GM18502 (cell line): ENCODE results near the gene CNGA2.
"Not testable (repeated sequence)": the region's sequence is repeated elsewhere in the genome, so short reads cannot be mapped to it uniquely, and the experiment has no call there.

ENCODE experiments used
- ATAC-seq: cut with Tn5 transposase; IDR thresholded peaks from one replicate; pipeline ENCODE4 v1.9.1; 2021; ENCODE audit warnings: mild to moderate bottlenecking; ENCODE audit not compliant: unreplicated experiment, poor library complexity

The CNGA2 gene

GRCh38 chrX:151734446-151734845 is at the start of gene CNGA2:
TSS of gene CNGA2 (plus strand) at chrX:151734746. CDS start at chrX:151738484, 3,738 bp downstream.
- no peak for ATAC-seq

GRCh38 chrX:151687635-151688034 is 46.9 kb upstream of the CNGA2 start:
- no peak for ATAC-seq

DNA sequence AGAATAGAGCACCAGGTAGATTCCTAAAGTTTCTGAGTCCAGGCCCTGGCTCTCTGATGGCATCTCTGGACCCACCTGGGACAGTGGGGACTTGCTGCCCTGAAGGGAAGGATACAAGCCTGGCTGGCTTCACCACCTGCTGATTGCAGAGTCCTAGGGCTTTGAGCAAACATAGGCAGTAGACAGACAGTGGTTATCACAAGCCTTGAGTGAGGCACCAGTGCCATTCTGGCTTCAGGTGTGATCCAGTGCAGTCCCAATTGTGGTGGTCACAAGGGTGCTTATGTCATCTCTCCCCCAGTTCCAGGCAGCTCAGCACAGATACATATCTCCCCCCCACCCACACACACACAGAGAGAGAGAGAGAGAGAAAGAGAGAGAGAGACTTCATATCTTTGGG is 45.9 kb upstream of the CNGA2 start:
- ATAC-seq = no peak

- ATAC-seq = no peak
Measured at GRCh38 chrX:151692825-151693224, 41.7 kb upstream of the CNGA2 start.

DNA sequence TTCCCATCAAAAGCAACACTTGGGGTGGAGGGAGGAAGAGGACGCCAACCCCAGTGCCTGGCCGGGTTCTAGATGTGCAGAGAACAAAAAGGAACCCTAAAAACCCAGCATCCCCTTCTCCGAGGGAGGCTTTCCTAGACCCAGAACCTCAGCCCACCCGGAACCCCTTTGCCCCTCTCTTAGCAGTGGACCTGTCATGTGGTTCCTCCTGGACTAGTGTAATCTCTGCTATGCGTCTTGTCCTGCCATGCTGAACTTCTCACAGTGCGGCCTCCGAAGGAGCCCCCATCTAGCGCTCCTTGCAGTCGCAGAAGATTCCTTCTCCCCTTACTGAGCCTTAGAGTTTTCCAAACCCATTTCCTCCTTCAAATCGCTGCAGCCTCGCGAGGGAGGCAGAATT is 40.4 kb upstream of the CNGA2 start:
- ATAC-seq = no peak

DNA sequence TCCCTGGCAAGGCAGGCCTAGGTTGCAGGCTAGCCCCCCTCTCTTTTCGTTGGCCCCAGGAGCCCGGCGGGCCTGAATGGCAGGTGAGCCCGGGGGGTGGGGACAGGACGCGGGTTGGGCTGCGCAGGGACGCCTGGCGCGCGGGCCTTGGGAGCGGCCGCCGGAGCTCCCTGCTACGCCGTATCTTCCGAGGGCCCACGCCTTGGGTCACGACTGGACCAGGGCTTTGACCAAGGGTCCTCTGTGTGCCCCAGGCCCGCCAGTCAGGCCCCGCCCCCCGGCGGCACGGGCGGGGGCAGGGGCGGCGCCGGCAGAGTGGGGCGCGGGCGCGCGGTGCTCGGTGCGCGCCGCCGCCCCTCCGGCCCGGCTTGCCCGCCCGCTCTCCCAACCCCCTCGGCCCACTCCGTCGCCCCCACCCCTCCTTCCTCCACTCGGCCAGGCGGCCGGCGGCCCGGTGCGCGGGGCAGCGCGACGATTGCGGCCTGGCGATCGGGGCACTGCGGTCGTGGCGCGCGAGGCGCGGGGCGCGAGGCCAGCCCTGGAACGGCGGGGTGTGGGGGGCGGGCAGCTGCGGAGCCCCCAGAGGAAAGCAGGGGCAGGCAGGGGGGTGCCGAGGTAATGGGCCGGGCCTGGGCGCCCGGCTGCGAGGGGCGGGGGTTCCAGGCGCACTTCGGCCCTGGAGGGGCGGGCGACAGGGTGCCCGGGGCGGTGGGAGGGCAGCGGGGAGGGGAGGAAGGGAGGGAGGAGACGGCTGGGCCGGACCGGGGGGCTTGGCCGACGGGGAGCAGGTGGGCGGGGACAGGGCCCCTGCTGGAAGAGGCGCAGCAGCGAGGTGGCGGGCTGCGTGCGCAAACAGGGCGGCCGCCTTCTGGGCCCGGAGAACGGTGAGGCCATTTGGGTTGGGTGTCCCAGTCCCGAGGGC is 39.6 kb upstream of the CNGA2 start, which contains the start of gene PRRG3:
TSS of gene PRRG3 (plus strand) at position 798 of the 922 bp plus-strand sequence. CDS start 3,357 bp downstream, outside the sequence.
- ATAC-seq = no peak

GRCh38 chrX:151695583-151696340 is 38.8 kb upstream of the CNGA2 start:
- no peak for ATAC-seq

- not testable (repeated sequence) for ATAC-seq
Measured at GRCh38 chrX:151697082-151697481, 37.5 kb upstream of the CNGA2 start.

DNA sequence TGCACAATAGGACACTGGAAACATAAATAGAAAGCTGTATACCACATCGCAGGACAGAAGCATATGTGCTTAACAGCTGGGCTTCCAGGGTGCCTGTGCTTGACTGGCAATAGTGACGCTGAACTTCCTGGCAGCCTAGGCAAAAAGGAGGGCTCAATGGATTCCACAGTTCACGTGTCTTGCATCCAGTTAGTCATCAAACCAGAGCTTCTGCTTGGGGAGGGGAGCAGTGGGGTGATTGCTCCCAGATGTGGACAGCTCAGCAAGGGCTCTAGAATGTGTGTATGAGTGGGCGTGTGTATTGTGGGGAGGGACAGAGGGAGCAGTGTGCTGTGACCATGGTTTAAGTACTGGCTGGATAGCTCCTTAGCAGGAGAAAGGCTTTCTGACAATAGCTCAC is 37.0 kb upstream of the CNGA2 start:
- ATAC-seq = no peak

DNA sequence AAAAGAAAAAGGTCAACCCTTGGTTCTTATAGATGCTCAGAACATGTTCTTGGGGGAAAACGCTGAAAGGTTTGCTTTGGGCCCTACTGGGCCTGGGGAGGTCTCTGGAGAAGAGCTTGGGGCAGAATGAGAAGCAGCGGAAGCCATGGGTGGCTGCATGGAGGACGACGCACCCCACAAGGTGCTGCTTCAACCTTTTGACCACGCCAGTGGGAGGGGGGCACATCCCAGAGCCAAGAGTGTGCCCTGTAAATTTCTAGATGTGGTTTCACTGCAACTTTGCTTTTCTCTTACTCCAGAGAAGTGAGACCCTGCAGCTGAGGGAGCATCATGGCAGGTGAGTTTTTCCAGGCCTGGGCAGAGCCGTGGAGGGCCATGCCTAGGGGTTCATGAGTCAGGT is 36.1 kb upstream of the CNGA2 start:
- no peak for ATAC-seq

DNA sequence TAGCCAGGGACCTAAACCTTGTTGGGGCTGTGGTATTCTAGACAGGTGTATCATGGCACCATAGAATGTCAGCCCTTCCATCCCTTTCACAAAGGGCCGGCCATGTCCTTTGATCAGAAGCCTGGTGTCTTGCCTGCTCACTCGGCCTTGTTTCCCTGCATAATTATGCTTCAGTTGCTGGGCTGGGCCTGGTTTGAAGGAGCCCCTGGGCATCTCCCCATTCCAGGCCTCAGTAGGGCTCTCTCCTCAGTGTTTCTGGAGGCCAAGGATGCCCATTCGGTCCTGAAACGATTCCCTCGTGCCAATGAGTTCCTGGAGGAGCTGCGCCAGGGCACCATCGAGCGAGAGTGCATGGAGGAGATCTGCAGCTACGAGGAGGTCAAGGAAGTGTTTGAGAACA is 34.8 kb upstream of the CNGA2 start:
- ATAC-seq = no peak

DNA sequence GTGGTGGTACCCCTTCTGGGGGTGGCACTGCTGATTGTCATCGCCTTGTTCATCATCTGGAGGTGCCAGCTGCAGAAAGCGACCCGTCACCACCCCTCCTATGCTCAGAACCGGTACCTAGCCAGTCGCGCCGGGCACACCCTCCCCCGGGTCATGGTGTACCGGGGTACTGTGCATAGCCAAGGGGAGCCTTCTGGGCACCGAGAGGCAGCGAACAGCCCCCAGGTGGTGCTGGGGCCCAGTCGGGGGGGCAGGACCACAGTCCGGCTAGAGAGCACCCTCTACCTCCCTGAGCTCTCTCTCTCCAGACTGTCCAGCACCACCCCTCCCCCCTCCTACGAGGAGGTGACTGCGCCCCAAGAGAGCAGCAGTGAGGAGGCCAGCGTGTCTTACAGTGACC is 34.0 kb upstream of the CNGA2 start:
- ATAC-seq = no peak

DNA sequence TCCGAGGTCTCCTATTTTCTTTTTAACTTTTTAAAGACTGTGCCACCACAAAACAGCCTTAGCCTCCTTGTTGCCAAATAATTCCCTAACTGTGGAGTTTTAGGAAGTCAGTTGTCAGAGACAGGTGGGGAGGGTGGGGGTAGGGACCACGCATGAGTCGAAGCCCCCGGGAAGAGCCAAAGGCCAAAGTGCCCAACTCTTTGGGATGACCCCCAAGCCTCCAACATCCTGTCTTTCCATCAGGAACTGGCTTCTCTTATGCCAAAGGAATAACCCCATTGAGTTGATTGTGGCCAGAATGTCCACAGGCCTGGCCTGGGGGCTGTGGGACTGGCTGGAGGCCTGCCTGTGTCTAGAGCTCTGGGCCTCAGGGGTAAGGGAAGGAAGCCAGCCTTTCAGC is 33.5 kb upstream of the CNGA2 start:
- ATAC-seq = no peak

DNA sequence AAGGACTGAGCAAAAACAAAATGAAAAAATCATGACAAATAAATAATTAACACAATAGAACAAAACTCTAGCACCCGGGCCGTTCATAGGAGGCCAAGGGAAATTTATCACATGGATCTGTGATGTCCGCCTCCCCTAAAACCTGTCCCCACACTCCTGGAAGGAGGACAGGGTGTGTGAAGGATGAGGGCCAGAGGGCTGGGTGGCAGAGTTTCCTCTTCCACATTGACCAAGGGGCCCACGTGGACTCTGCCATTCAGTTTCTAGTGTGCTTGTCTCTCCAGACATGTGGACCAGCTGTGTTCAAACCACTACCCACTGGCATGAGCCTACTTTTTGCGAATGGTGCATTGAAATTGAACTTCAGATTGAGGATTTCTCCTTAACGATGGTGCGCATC is 33.0 kb upstream of the CNGA2 start:
- no peak for ATAC-seq

- no peak for ATAC-seq
Measured at GRCh38 chrX:151702026-151702714, 32.4 kb upstream of the CNGA2 start.

DNA sequence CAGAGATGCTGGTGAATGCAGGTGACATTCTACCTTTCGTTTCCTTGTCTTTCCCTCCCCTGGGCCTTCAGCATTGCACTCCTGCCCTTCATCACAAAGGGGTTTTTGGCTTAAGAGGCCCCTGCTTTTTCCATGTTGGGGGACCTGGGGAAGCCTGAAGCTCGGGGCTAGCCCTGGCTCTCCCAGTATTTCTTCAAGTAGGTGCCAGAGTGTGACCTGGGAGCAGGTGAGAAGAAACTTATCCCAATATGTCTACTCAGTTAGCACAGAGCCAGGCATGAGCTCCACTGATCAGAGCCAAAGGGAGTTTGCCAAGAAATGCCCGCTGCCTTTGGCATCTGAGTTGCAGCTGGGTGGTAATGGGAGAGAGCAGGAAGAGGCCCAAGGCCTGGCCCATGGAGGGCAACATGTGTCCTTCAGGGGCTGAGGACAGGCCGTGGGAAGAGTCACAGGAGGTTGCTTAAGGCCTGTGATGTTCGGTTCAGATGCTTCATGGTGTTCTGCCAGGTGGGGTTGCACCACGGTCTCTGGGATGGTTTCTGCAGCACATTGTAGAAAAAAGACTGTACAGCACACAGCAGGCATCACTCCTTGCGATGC is 31.7 kb upstream of the CNGA2 start:
- ATAC-seq = no peak

- ATAC-seq = no peak
Measured at GRCh38 chrX:151703487-151703886, 31.1 kb upstream of the CNGA2 start.

DNA sequence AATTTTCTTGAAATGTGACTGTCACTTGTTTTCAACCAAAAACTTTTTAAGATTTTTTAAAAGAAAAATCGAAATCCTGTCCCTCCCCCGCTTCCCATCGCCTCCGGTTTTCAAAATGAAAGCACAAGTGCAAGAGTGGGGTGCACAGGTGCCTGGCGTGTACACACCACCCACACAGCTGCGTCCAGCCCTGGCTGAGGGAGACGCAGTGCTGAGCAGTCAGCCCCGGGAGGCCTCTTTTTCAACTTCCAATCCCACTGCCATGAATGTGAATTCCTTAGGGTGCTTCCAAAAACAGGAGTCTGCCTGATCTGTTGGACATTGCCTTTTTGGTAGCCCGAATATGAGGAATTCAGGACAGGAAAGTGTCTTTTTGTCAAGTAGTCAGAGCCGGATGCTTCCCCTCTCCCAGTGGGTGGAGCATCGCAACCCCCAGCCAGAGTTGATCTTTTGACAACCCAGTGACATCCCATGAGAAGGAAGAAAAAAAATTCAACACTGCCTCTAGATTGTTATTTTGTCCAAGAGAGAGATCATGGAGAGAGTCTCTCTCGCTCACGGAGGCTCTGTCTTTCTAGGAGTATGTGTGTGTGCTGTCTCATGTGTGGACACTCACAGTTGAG is 30.4 kb upstream of the CNGA2 start:
- no peak for ATAC-seq

DNA sequence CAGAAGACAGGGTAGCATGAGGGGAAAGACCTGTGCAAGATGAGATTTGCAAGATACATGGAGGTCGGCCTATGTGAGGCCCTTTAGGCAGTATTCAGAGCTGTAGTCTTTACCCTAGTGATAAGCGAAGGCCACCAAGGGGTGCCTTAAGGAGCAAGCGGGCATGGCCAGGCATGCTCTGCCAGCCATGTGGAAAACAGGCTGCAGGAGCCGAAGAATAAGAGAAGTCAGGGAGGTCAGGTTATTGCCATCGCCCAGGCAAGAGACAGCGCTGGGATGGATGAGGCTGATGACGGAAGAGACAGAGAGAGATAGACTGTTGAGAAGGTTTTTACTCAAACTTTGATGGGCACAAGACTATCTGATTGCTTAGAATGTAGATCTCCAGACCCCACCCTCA is 25.7 kb upstream of the CNGA2 start:
- no peak for ATAC-seq

DNA sequence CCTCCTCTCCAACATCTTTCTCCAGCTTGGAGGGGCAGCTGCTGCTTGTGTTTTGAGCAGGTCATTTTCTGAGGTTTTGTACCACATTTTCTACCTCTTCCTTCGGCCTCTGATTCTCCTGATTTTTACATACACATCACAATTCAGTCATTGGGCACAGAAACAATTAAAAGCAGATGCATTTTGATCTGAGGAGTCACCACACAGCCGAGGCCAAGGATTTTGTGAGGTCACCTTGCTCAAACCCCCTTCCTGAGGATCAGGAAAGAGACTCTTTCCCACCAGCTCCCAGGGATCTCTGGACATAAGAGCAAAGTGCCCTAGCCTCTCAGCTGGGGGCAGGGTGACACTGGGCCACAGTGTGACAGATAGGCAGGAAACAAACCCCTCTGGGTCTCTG is 24.1 kb upstream of the CNGA2 start:
- no peak for ATAC-seq
